Measurements from ENCODE around the gene SLFN13. TPM values are rescaled to one million over a fixed set of nuclear protein-coding genes. Genes with fewer than 3 reads are reported as not detected.

Gene SLFN13
- polyA plus RNA-seq, 1 of the 3 experiments (the other 2 are of a cell fraction) = under 0.01 TPM

- ChIA-PET CTCF (no interaction called here), POLR2A (no interaction called here)
- no peak for DNase-seq
- 5% methylated on average over 4 of the region's 4 CpGs for WGBS (ENCODE audit: low lambda C conversion rate)
- Histone ChIP-seq H2AFZ (ENCODE audit: low read depth) (no peak overlapping the region), H3K36me3 (replicated peaks in 1 of 2; ENCODE audit: control insufficient read depth in 1 of 2, insufficient read depth in 2 of 2, low read length in 1 of 2) (no peaks in the 10 kb centered on the region), H3K4me1 (ENCODE audit: control insufficient read depth in 1 of 2, insufficient read depth in 2 of 2, low read depth in 1 of 2, low read length in 1 of 2) (no peaks in the 10 kb centered on the region), H3K27me3 (ENCODE audit: insufficient read depth) (peaks cover 17% of the 10 kb centered on the region; the same call in 1 of the 2 replicates), H3K4me2 (no peak overlapping the region), H3K4me3 (ENCODE audit: low read depth in 2 of 2, low read length in 1 of 2) (no peak overlapping the region), H3K9me2 (no peaks in the 10 kb centered on the region), H3K27ac (ENCODE audit: low read depth in 2 of 2, low read length in 1 of 2) (no peak overlapping the region), H3K79me2 (ENCODE audit: insufficient read depth) (no peaks in the 10 kb centered on the region), H3F3A (replicated peaks; ENCODE audit: insufficient read depth) (no peaks in the 10 kb centered on the region), H3K9ac (no peak overlapping the region), H3K9me3 (no peaks in the 10 kb centered on the region), H4K20me1 (ENCODE audit: insufficient read depth) (no peaks in the 10 kb centered on the region)
- TF ChIP-seq FOXJ3 (CRISPR knock-in tag; IDR thresholded peaks at IDR 0.05) (no peak), TEAD4 (IDR thresholded peaks at IDR 0.05; ENCODE audit: borderline replicate concordance, insufficient read depth) (no peak)
Observed at GRCh38 chr17:35467824-35468223, 19.3 kb upstream of the SLFN13 start.

- Histone ChIP-seq H3K4me2 (no peak overlapping the region), H3K79me2 (ENCODE audit: insufficient read depth) (no peaks in the 10 kb centered on the region), H3K4me3 (ENCODE audit: low read depth in 2 of 2, low read length in 1 of 2) (no peak overlapping the region), H3K9me3 (no peaks in the 10 kb centered on the region), H3K27me3 (ENCODE audit: insufficient read depth) (peaks cover 50% of the 10 kb centered on the region), H2AFZ (ENCODE audit: low read depth) (no peak overlapping the region), H3K36me3 (replicated peaks in 1 of 2; ENCODE audit: control insufficient read depth in 1 of 2, insufficient read depth in 2 of 2, low read length in 1 of 2) (no peaks in the 10 kb centered on the region), H3K9me2 (no peaks in the 10 kb centered on the region), H3K27ac (ENCODE audit: low read depth in 2 of 2, low read length in 1 of 2) (no peak overlapping the region), H4K20me1 (ENCODE audit: insufficient read depth) (no peaks in the 10 kb centered on the region), H3F3A (replicated peaks; ENCODE audit: insufficient read depth) (no peaks in the 10 kb centered on the region), H3K4me1 (ENCODE audit: control insufficient read depth in 1 of 2, insufficient read depth in 2 of 2, low read depth in 1 of 2, low read length in 1 of 2) (no peaks in the 10 kb centered on the region), H3K9ac (no peak overlapping the region)
- POLR2A ChIA-PET = no interaction called here
- peak; percentile 9 for DNase-seq
- CTCF ChIA-PET = no interaction called here
- WGBS (ENCODE audit: low lambda C conversion rate) = 40% methylated on average over 31 of the region's 44 CpGs
- no peak for TF ChIP-seq FOSL2 (IDR thresholded peaks at IDR 0.05; ENCODE audit: borderline replicate concordance, low read depth)
- no peak for TF ChIP-seq POLR2AphosphoS5 (IDR thresholded peaks at IDR 0.05; ENCODE audit: low read depth, low read length)
- no peak for TF ChIP-seq YY1 (IDR thresholded peaks at IDR 0.05; ENCODE audit: low read depth)
- TF ChIP-seq EZH2phosphoT487 (IDR thresholded peaks at IDR 0.05; ENCODE audit: borderline replicate concordance, low read depth) = no peak
- TF ChIP-seq CTCF (IDR thresholded peaks at IDR 0.05) = no peak
- TF ChIP-seq TCF12 (IDR thresholded peaks at IDR 0.05) = no peak
- no peak for TF ChIP-seq MEF2A (IDR thresholded peaks at IDR 0.05; ENCODE audit: borderline replicate concordance, low read depth)
- no peak for TF ChIP-seq GABPA (IDR thresholded peaks at IDR 0.05; ENCODE audit: low read depth)
- no peak for TF ChIP-seq USF2 (IDR thresholded peaks at IDR 0.05; ENCODE audit: borderline replicate concordance, low read depth, low read length)
- no peak for TF ChIP-seq RAD21 (IDR thresholded peaks at IDR 0.05; ENCODE audit: low read length)
- no peak for TF ChIP-seq IRF3 (IDR thresholded peaks at IDR 0.05; ENCODE audit: low read depth, low read length)
- TF ChIP-seq PBX3 (IDR thresholded peaks at IDR 0.05) = no peak
- no peak for TF ChIP-seq USF1 (IDR thresholded peaks at IDR 0.05; ENCODE audit: borderline replicate concordance, low read depth)
- no peak for TF ChIP-seq RFX5 (IDR thresholded peaks at IDR 0.05; ENCODE audit: low read length)
- TF ChIP-seq MXI1 (IDR thresholded peaks at IDR 0.05; ENCODE audit: low read depth, low read length) = no peak
- no peak for TF ChIP-seq SMC3 (IDR thresholded peaks at IDR 0.05; ENCODE audit: low read depth, low read length)
- no peak for TF ChIP-seq NRF1 (IDR thresholded peaks at IDR 0.05; ENCODE audit: low read depth, low read length)
- no peak for TF ChIP-seq TAF1 (IDR thresholded peaks at IDR 0.05; ENCODE audit: borderline replicate concordance, low read depth, low read length)
Observed at GRCh38 chr17:35460354-35460851, 11.8 kb upstream of the SLFN13 start.

Data from SK-N-SH (cell line).